ENCODE results near the gene ZFR.
"Not testable (repeated sequence)": the region's sequence is repeated elsewhere in the genome, so short reads cannot be mapped to it uniquely, and the experiment has no call there.

ZFR gene

GRCh38 chr5:32315221-32316014 lies 129.1 kb downstream of the ZFR start:
- DNase-seq, result no peak

GRCh38 chr5:32314658-32315057 lies 129.9 kb downstream of the ZFR start:
- no peak for DNase-seq

GRCh38 chr5:32314152-32314488 lies 130.4 kb downstream of the ZFR start:
- not testable (repeated sequence) for DNase-seq

- DNase-seq, result peak; percentile 99
Measured at GRCh38 chr5:32312595-32313332, 131.8 kb downstream of the ZFR start, which contains the start of gene MTMR12. Gene MTMR12 (minus strand): TSS chr5:32312939. CDS start chr5:32312838, 101 bp downstream.

- peak; percentile 19 for DNase-seq
Measured at GRCh38 chr5:32312197-32312594, 132.3 kb downstream of the ZFR start.

GRCh38 chr5:32311404-32312196 lies 132.9 kb downstream of the ZFR start:
- no peak for DNase-seq

- DNase-seq, result no peak
Measured at GRCh38 chr5:32309761-32310160, 134.8 kb downstream of the ZFR start.

GRCh38 chr5:32308946-32309345 lies 135.6 kb downstream of the ZFR start:
- DNase-seq, result no peak

GRCh38 chr5:32307769-32308194 lies 136.8 kb downstream of the ZFR start:
- no peak for DNase-seq

- DNase-seq, result no peak
Measured at GRCh38 chr5:32304622-32305021, 139.9 kb downstream of the ZFR start.

Measured in DMS 273 treated with DMSO at 0.1 percent for 48 hours (cell line).